Endothelial cell of umbilical vein (primary cell): ENCODE data around the gene IST1.

Experiments used
- CTCF ChIP-seq, 2 donors: IDR thresholded peaks; 1 replicate in 1 of 2; 2 replicates in 1 of 2; pipeline ENCODE4 v1.5.1; 2011; ENCODE audit warnings: low read length in 2 of 2, mild to moderate bottlenecking in 2 of 2, moderate library complexity in 2 of 2, control low read depth in 1 of 2, inconsistent platforms in 1 of 2, low read depth in 1 of 2; ENCODE audit not compliant: insufficient read depth in 1 of 2; ENCODE audit errors: extremely low read depth in 1 of 2
- GATA2 ChIP-seq: IDR thresholded peaks from 2 replicates; pipeline ENCODE4 v1.7.0; 2011; ENCODE audit warnings: low read depth, mild to moderate bottlenecking, moderate library complexity, mixed read lengths, low read length; ENCODE audit not compliant: insufficient read length, insufficient read depth
- JUN ChIP-seq: IDR thresholded peaks from 2 replicates; pipeline ENCODE4 v1.6.1; 2011; ENCODE audit warnings: borderline replicate concordance, low read depth; ENCODE audit not compliant: insufficient read length, insufficient read depth
- MYC ChIP-seq: IDR thresholded peaks from one replicate; pipeline ENCODE4 v1.6.1; 2011; ENCODE audit warnings: mild to moderate bottlenecking, low read depth, low read length
- POLR2A ChIP-seq: IDR thresholded peaks from 2 replicates; pipeline ENCODE4 v1.6.1; 2012; ENCODE audit warnings: low read depth, mild to moderate bottlenecking, control low read depth, low read length
- POLR2AphosphoS5 ChIP-seq: IDR thresholded peaks from 2 replicates; pipeline ENCODE4 v1.6.1; 2012; ENCODE audit warnings: low read depth, mild to moderate bottlenecking, control low read depth, low read length, moderate library complexity; ENCODE audit not compliant: insufficient read depth

GRCh38 chr16:71919035-71919434 is 23.7 kb downstream of the IST1 start:
- TF ChIP-seq CTCF (IDR thresholded peaks at IDR 0.05; ENCODE audit: extremely low read depth in 1 of 2, insufficient read depth in 1 of 2, low read depth in 1 of 2, low read length in 2 of 2): no peak
- no peak for TF ChIP-seq POLR2AphosphoS5
- no peak for TF ChIP-seq GATA2
- TF ChIP-seq POLR2A: no peak
- TF ChIP-seq MYC: no peak
- no peak for TF ChIP-seq JUN
